ENCODE data around the gene OSBP2.

The OSBP2 gene

GRCh38 chr22:30806391-30806861, 111.8 kb downstream of the OSBP2 start:
- DNase-seq (ENCODE audit: low read depth), result no peak
- peak; percentile 4 for TF ChIP-seq CTCF (conservative IDR thresholded peaks at IDR 0.05; ENCODE audit: low read depth, low read length)

DNA sequence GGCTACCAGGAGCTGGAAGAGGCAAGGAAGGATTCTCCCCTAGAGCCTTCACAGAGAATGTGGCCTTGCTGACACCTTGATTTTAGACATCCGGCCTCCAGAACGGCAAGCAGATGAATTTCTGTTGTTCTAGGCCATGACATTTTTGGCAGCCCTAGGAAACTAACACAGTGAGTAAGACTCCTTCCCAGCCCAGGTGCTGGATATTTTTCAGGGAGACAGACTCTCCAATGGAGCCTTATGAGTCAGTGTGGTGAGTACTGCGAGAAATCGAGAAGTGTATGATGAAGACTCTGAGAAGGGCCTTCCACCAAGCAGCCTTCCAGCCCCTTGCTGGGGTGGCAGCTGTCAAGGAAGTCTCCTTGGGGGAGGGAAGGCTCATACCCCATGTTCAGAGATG, 114.4 kb downstream of the OSBP2 start:
- no peak overlapping the region for H3K4me3 ChIP-seq (ENCODE audit: low read length)
- DNase-seq (ENCODE audit: low read depth), result no peak
- no peak for TF ChIP-seq CTCF (conservative IDR thresholded peaks at IDR 0.05; ENCODE audit: low read depth, low read length)

More at GRCh38 chr22:30806391-30806861, 111.8 kb downstream of the OSBP2 start:
- no peak overlapping the region for H3K4me3 ChIP-seq (ENCODE audit: low read length)

- no peak overlapping the region for H3K4me3 ChIP-seq (ENCODE audit: low read length)
- DNase-seq (ENCODE audit: low read depth), result no peak
- TF ChIP-seq CTCF (conservative IDR thresholded peaks at IDR 0.05; ENCODE audit: low read depth, low read length), result no peak
Measured at GRCh38 chr22:30810105-30810504, 115.4 kb downstream of the OSBP2 start.

- no peak overlapping the region for H3K4me3 ChIP-seq (ENCODE audit: low read length)
- no peak for DNase-seq (ENCODE audit: low read depth)
- no peak for TF ChIP-seq CTCF (conservative IDR thresholded peaks at IDR 0.05; ENCODE audit: low read depth, low read length)
Measured at GRCh38 chr22:30813936-30814335, 119.3 kb downstream of the OSBP2 start.

- no peak for DNase-seq (ENCODE audit: low read depth)
- TF ChIP-seq CTCF (conservative IDR thresholded peaks at IDR 0.05; ENCODE audit: low read depth, low read length), result peak; percentile 24
- no peak overlapping the region for H3K4me3 ChIP-seq (ENCODE audit: low read length)
Measured at GRCh38 chr22:30816413-30816812, 121.7 kb downstream of the OSBP2 start.

GRCh38 chr22:30821381-30821780, 126.7 kb downstream of the OSBP2 start:
- no peak for TF ChIP-seq CTCF (conservative IDR thresholded peaks at IDR 0.05; ENCODE audit: low read depth, low read length)
- no peak for DNase-seq (ENCODE audit: low read depth)
- H3K4me3 ChIP-seq (ENCODE audit: low read length), result no peak overlapping the region

DNA sequence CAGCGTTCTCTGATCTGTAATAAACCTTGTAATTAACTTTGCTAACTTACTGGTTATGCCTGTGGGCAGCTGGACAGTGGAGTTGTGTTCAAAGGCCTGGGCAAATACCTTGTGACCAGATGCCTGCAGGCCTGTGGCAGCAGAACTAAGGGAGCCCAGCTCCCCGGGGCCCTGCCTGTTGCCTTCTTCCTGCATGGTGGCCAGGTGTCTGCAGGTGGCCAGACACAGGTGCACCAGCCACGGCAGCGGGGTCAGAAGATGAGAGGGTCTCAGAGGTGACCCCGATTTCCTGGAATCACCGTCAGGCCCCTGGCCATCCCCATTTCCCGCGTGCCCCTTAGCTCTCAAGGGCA, 127.2 kb downstream of the OSBP2 start:
- DNase-seq (ENCODE audit: low read depth), result no peak
- TF ChIP-seq CTCF (conservative IDR thresholded peaks at IDR 0.05; ENCODE audit: low read depth, low read length), result no peak
- peak overlapping the region; percentile 47 for H3K4me3 ChIP-seq (ENCODE audit: low read length)
